ENCODE results near the gene MNX1. TPM values are rescaled to one million over a fixed set of nuclear protein-coding genes. Genes with fewer than 3 reads are reported as not detected.

MNX1 gene
- total and polyA plus RNA-seq, 2 of the 4 experiments (the other 2 are of a cell fraction): not detected

- H3K56ac ChIP-seq (ENCODE audit: extremely low read depth, insufficient read depth, low read length): no peak overlapping the region
- DNase-seq (no peak), ATAC-seq (ENCODE audit: low read depth) (no peak)
- H4K91ac ChIP-seq (ENCODE audit: insufficient read depth, low read depth, low read length): no peak overlapping the region
- no peak overlapping the region for H2AFZ ChIP-seq (replicated peaks; ENCODE audit: low read length, poor library complexity)
- no peaks in the 10 kb centered on the region for H4K20me1 ChIP-seq (ENCODE audit: insufficient read depth, low read length)
- peaks cover 11% of the 10 kb centered on the region for H3K27me3 ChIP-seq (ENCODE audit: control insufficient read depth, insufficient read depth, low read length)
- ChIA-PET CTCF (no interaction called here), POLR2A (ENCODE audit: unreplicated experiment) (no interaction called here)
- no peak for TF ChIP-seq MAFK (IDR thresholded peaks at IDR 0.05; ENCODE audit: low read depth, low read length)
- TF ChIP-seq POLR2A (IDR thresholded peaks at IDR 0.05; ENCODE audit: low read depth, low read length): no peak
- TF ChIP-seq RCOR1 (IDR thresholded peaks at IDR 0.05; ENCODE audit: insufficient replicate concordance, low read length): no peak
- no peak for TF ChIP-seq RFX5 (IDR thresholded peaks at IDR 0.05; ENCODE audit: low read depth, low read length)
- TF ChIP-seq RAD21 (IDR thresholded peaks at IDR 0.05; ENCODE audit: low read length): no peak
- TF ChIP-seq MXI1 (IDR thresholded peaks at IDR 0.05; ENCODE audit: borderline replicate concordance, low read depth, low read length): no peak
- TF ChIP-seq SMC3 (IDR thresholded peaks at IDR 0.05; ENCODE audit: low read depth, low read length): no peak
- no peak for TF ChIP-seq CTCF (conservative IDR thresholded peaks at IDR 0.05; ENCODE audit: low read depth, low read length)
- TF ChIP-seq NFE2L2 (IDR thresholded peaks at IDR 0.05; ENCODE audit: low read depth, low read length): no peak
- no peak overlapping the region for H3K18ac ChIP-seq (ENCODE audit: low read depth, low read length)
- H2AK5ac ChIP-seq (ENCODE audit: low read depth, low read length): no peak overlapping the region
- no peak overlapping the region for H3K4ac ChIP-seq (ENCODE audit: low read depth, low read length)
- H3K9me3 ChIP-seq (ENCODE audit: control insufficient read depth, insufficient read depth, low read length): peaks cover 6% of the 10 kb centered on the region
- no peak overlapping the region for H2BK5ac ChIP-seq (ENCODE audit: low read depth, low read length, poor library complexity, severe bottlenecking)
- no peak overlapping the region for H3K14ac ChIP-seq (replicated peaks; ENCODE audit: low read depth, low read length)
- no peaks in the 10 kb centered on the region for H3K9me1 ChIP-seq (ENCODE audit: insufficient read depth, low read length)
- no peaks in the 10 kb centered on the region for H3K79me1 ChIP-seq (ENCODE audit: low read depth in 1 of 2, low read length in 2 of 2)
- no peak overlapping the region for H2BK20ac ChIP-seq (ENCODE audit: low read depth, low read length)
- H3K9ac ChIP-seq (ENCODE audit: low read depth, low read length): no peak overlapping the region
- no peak overlapping the region for H3K23ac ChIP-seq (ENCODE audit: low read depth, low read length)
- H2BK120ac ChIP-seq (ENCODE audit: low read depth, low read length): no peak overlapping the region
- no peak overlapping the region for H4K8ac ChIP-seq (ENCODE audit: low read depth in 2 of 2, low read length in 2 of 2)
- H4K5ac ChIP-seq (ENCODE audit: low read depth, low read length): no peak overlapping the region
- dilution Hi-C loops (cut with HindIII; ENCODE audit: low sequenced_read_pairs, unreplicated experiment) (no loop called here), in situ Hi-C loops (cut with MboI; ENCODE audit: low sequenced_read_pairs) (no loop called here), intact Hi-C loops (cut with micrococcal nuclease) (no loop called here)
- no peaks in the 10 kb centered on the region for H3K4me1 ChIP-seq (ENCODE audit: control insufficient read depth, insufficient read depth, low read length)
- 92% methylated on average over 2 of the region's 4 CpGs; no CpG with 5 or more reads in 1 of the 2 experiments for WGBS, 2 experiments (ENCODE audit: extremely low coverage in 2 of 2, insufficient read length in 1 of 2)
- H3K27ac ChIP-seq (ENCODE audit: insufficient read depth, low read length): no peak overlapping the region
- no peak overlapping the region for H3K4me3 ChIP-seq (ENCODE audit: insufficient read depth, low read depth, low read length)
- no peak overlapping the region for H3K4me2 ChIP-seq (ENCODE audit: low read depth, low read length)
- no TSS peak for BruUV-seq (replicated peaks)
- no peak overlapping the region for H2AK9ac ChIP-seq (replicated peaks; ENCODE audit: low read depth, low read length, poor library complexity)
- H2BK15ac ChIP-seq (ENCODE audit: low read depth, low read length): no peak overlapping the region
- no peaks in the 10 kb centered on the region for H3K36me3 ChIP-seq (ENCODE audit: control insufficient read depth, insufficient read depth, low read length)
Observed at GRCh38 chr7:157032128-157032527, 21.7 kb upstream of the MNX1 start.

Measured in IMR-90 (cell line).